HG02623 (cell line): ENCODE data around the gene PLXNA2.

Source experiments
- ATAC-seq: cut with Tn5 transposase; IDR thresholded peaks from one replicate; pipeline ENCODE4 v1.9.1; 2021; ENCODE audit warnings: moderate library complexity; ENCODE audit not compliant: unreplicated experiment

Gene PLXNA2

GRCh38 chr1:208265525-208265924 lies 21.3 kb upstream of the PLXNA2 start:
- no peak for ATAC-seq

GRCh38 chr1:208265122-208265469 lies 20.9 kb upstream of the PLXNA2 start:
- ATAC-seq, result no peak

- ATAC-seq, result no peak
Observed at GRCh38 chr1:208264469-208265121, 20.4 kb upstream of the PLXNA2 start.

- no peak for ATAC-seq
Observed at GRCh38 chr1:208261874-208262273, 17.7 kb upstream of the PLXNA2 start.

GRCh38 chr1:208258277-208258676 lies 14.1 kb upstream of the PLXNA2 start:
- ATAC-seq, result no peak

- no peak for ATAC-seq
Observed at GRCh38 chr1:208257351-208257750, 13.2 kb upstream of the PLXNA2 start.

- no peak for ATAC-seq
Observed at GRCh38 chr1:208256556-208256955, 12.4 kb upstream of the PLXNA2 start.

GRCh38 chr1:208256091-208256490 lies 11.9 kb upstream of the PLXNA2 start:
- no peak for ATAC-seq

GRCh38 chr1:208254862-208255261 lies 10.7 kb upstream of the PLXNA2 start:
- ATAC-seq, result no peak

GRCh38 chr1:208254376-208254775 lies 10.2 kb upstream of the PLXNA2 start:
- ATAC-seq, result no peak

- ATAC-seq, result no peak
Observed at GRCh38 chr1:208252836-208253576, 8.8 kb upstream of the PLXNA2 start.

GRCh38 chr1:208251911-208252835 lies 8.0 kb upstream of the PLXNA2 start:
- no peak for ATAC-seq

- no peak for ATAC-seq
Observed at GRCh38 chr1:208251015-208251414, 6.8 kb upstream of the PLXNA2 start.

GRCh38 chr1:208250613-208251012 lies 6.4 kb upstream of the PLXNA2 start:
- no peak for ATAC-seq

GRCh38 chr1:208248991-208249696 lies 5.0 kb upstream of the PLXNA2 start:
- ATAC-seq, result no peak

- ATAC-seq, result no peak
Observed at GRCh38 chr1:208248307-208248801, 4.2 kb upstream of the PLXNA2 start.

GRCh38 chr1:208247696-208248095 lies 3.5 kb upstream of the PLXNA2 start:
- ATAC-seq, result no peak

- ATAC-seq, result no peak
Observed at GRCh38 chr1:208245185-208245705, 1.1 kb upstream of the PLXNA2 start.

GRCh38 chr1:208243527-208243966 lies 637 bp downstream of the PLXNA2 start:
- ATAC-seq, result no peak

GRCh38 chr1:208242941-208243526 lies 1.1 kb downstream of the PLXNA2 start:
- ATAC-seq, result no peak
